HG03108 (cell line): Measurements from ENCODE around the gene TCEAL1.
"Not testable (repeated sequence)": the region's sequence is repeated elsewhere in the genome, so short reads cannot be mapped to it uniquely, and the experiment has no call there.

Source experiments
- ATAC-seq: cut with Tn5 transposase; IDR thresholded peaks from one replicate; pipeline ENCODE4 v1.9.1; 2021; ENCODE audit warnings: moderate library complexity; ENCODE audit not compliant: unreplicated experiment

TCEAL1 gene, protein sequence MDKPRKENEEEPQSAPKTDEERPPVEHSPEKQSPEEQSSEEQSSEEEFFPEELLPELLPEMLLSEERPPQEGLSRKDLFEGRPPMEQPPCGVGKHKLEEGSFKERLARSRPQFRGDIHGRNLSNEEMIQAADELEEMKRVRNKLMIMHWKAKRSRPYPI

DNA sequence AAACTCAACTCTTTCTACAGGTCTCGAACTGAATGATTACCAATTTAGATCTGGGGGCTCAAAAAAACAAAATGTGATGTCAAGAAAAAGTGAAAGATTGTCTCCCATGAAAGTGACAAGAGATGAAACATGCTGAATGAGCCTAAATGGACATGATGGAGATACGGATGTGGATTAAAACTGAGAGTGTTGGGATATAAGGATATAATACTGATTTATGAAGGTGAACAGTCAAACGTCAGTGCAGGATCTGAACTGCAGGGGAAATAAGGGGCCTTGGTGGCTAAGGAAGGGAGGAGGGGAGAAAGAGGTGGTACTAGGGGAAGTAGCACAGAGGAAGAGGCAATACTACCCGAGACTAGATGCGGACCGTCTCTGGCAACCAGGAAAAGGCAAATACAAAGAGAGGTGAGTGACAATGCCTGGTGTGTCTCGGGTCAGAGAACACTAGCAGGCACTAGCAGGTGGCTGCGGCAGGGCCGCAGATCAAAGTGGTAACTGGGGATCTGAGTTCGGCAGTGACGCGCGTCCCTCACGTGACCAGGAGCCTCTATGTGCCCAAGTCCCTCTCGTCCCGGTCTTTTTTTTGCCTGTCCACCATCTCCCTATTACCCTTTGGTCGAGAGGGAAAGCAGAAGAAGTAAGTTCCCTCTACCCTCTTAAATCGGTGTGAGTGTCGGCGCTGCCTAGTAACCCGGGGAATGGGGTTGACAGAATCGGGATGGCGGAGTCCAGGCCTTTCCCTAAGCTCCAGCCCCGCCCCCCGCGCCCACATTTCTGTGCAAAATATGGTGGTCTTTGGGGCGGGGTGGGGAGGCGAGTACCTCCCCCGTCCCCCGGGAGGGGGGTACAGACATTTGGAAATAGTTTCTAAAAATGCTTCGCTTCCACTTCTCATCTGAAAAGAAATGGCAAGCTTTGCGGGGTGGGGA is at the start of gene TCEAL1:
Gene TCEAL1 (plus strand): TSS at position 590 of the 932 bp plus-strand sequence. CDS start 942 bp downstream, outside the sequence.
- ATAC-seq = peak; percentile 60

DNA sequence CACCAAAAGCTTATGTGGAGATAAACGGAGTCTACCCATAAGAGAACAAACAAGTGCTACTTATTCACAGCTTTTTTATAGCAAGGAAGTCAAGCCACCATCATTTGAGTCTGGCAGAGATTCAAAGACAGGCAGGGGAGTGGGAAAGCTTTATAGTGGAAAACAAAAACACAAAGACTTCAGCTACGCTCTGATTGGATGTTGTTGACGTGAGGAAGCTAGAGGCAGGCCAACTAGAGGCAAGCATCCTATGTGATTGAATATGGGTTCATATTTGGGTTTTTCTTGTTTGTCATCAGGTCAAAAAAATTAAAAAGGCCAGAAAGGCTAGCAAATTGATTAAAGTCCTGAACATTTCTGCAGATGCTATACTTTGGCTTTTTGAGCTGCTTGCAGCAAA is 44.2 kb upstream of the TCEAL1 start:
- ATAC-seq = no peak

DNA sequence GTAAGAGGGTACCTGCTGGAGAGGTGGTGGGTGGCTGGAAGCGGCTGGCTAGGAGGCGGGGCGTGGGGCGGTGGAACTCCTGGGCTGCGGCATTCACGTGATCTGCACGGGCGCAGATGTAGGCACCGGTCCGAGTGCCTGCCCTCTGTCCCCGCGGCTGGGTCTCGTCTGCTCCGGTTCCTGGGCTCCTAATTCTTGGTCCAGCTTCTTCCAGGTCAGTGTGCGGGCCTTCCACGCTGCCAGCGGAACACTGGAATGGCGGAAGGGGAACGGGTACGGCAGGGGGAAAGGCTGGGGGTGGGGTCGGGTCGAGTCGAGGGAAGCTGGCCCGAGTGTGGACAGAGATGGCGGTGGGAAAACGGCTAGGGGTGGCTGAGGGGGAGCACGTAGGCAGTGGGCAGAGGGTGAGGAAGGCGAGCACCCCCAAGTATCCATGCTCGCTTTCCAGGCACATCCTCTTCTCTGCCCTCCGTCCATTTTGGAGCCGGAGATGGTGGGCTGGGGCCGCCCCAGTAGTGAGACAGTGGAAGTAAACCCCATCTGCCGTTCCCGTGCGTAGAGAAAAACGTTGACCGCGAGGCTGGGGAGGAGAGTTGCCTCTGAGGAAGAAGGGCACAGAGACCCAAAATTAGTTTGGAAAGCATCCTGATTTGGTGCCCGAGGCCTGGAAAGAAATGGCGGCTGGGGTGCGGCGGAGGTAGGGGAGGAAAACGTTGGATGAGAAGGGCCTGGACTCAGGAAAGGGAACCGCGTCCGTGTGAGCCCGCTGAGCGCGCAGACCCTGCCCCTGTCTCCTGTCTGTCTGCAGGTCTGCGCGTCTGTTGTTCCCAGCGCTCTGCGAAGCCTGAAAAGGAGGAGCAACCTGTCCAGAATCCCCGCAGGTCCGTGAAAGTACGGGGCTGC is 43.1 kb upstream of the TCEAL1 start, which contains the start of gene TCEAL4:
Gene TCEAL4 (plus strand): TSS at position 105 of the 903 bp plus-strand sequence. CDS start 1,161 bp downstream, outside the sequence.
- ATAC-seq = peak; percentile 88

DNA sequence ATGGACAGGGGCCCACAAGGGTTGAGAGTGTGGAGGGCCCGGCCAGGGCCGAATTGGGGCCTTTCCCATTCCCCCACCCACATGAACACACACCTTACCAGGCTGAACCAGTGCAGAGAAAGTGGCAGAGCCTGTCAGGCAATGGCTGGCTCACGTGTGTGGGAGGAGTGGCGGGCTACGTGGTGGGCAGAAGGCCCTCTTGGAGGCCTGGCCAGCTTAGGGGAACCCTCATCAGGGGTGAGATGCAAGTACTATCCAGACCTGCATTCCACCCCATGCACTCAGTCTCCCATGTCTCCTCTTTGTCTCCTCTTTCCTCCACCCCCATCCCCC is 42.5 kb upstream of the TCEAL1 start:
- no peak for ATAC-seq

DNA sequence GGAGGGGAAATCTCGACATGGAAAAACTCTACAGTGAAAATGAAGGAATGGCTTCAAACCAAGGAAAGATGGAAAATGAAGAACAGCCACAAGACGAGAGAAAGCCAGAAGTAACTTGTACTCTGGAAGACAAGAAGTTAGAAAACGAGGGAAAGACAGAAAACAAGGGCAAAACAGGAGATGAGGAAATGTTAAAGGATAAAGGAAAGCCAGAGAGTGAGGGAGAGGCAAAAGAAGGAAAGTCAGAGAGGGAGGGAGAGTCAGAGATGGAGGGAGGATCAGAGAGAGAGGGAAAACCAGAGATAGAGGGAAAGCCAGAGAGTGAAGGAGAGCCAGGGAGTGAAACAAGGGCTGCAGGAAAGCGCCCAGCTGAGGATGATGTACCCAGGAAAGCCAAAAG is 42.1 kb upstream of the TCEAL1 start:
- ATAC-seq = no peak

DNA sequence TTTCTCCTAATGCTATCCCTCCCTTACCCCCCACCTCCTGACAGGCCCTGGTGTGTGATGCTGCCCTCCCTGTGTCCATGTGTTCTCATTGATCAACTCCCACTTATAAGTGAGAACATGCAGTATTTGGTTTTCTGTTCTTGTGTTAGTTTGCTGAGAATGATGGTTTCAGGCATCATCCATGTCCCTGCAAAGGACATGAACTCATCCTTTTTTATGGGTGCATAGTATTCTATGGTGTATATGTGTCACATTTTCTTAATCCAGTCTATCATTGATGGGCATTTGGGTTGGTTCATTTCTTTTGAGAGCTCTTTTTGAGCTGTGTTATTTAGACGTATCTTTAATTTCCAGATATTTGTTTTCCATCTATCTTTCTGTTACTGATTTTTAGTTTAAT is 36.5 kb upstream of the TCEAL1 start:
- not testable (repeated sequence) for ATAC-seq

DNA sequence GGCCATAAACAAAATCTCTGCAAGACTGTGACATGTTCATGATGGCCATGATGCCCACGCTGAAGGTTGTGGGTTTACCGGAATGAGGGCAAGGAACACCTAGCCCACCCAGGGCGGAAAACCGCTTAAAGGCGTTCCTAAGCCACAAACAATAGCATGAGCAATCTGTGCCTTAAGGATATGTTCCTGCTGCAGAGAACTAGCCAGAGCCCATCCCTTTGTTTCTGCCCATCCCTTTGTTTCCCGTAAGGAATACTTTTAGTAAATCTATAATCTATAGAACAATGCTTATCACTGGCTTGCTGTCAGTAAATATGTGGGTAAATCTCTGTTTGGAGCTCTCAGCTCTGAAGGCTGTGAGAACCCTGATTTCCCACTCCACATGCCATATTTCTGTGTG is 33.6 kb upstream of the TCEAL1 start:
- ATAC-seq = not testable (repeated sequence)

DNA sequence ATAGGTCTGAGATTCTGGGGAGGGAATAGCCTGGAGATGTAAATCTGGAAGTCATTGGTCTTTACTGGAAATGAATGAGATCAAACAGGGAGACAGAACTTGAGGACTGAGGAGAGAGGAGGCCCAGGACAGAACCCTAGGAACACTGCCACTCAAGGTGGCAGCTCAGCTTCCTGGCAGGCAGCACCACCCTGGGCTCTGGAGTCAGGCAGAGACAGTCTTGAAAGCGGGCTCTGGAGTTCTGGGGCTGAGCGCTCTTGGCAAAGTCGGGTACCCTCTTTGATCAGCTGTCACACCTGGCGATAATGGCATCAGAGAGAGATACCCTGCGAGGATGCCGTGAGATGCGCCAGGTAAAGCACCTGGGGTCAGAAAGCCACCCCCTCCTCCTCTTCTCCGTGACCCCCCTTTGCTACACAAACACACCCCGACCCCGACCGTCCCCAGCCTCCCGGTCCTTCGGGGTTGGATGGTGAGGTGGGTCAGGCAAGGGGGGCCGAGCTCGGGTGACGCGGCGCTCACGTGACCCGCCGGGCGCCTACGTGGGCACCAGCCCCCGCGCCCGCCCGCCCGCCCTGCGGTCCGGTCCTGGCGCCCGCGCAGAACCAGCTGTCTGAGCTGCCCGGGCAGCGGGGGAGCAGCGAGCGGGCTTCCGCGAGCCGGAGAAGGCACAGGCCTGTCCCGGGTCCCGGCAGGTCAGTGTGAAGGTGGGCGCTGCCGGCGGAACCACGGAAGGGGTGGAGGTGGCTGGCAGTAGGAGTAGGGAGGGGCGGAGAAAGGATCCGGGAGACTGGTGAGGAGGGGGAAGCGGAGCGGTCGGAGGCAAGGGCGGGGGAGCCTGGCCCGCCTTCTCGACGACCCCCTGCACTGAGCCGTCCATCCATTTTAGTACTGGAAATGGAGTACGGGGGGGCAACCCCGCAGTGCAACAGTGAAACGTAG is 21.1 kb upstream of the TCEAL1 start, which contains the start of gene TCEAL3:
Gene TCEAL3 (plus strand): TSS at position 600 of the 942 bp plus-strand sequence. CDS start 1,102 bp downstream, outside the sequence.
- ATAC-seq = peak; percentile 74

DNA sequence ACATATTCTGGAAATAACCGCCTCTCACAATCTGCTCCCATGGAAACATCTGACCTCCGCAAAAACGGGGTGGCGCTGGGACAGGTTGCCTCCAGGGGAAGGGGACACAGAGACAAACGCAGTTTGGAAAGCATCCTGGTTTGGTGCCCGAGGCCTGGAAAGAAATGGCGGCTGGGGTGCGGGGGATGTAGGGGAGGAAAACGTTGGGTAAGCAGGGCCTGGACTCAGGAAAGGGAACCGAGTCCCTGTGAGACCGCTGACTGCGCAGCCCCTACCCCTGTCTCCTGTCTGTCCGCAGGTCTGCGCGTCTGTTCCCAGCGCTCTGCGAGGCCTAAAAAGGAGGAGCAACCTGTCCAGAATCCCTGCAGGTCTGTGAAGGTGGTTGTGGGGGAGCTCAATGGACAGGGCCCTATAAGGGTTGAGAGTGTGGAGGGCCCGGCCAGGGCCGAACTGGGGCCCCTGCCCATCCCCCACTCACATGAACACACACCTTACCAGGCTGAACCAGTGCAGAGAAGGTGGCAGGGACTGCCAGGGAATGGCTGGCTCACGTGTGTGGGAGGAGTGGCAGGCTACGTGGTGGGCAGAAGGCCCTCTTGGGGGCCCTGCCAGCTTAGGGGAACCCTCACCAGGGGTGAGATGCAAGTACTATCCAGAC is 20.3 kb upstream of the TCEAL1 start:
- ATAC-seq = no peak

DNA sequence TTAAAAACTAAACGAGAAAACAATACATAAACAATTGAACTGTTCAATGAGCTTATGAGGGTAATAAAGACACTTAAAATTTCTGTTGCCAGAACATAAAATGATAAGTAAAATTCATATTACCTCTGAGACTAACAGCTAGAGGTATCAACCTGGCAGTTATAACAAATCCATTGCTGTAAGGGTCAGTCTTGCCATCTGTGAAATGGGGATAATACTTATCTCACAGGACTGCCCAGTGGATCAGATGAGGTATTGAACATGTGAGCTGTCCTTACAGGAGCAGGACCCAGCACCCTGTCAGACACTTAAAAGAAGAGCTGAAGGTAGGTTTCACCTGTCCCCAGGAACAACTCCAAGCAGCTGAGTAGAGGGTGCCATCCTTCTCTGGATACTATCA is 18.5 kb upstream of the TCEAL1 start:
- no peak for ATAC-seq

DNA sequence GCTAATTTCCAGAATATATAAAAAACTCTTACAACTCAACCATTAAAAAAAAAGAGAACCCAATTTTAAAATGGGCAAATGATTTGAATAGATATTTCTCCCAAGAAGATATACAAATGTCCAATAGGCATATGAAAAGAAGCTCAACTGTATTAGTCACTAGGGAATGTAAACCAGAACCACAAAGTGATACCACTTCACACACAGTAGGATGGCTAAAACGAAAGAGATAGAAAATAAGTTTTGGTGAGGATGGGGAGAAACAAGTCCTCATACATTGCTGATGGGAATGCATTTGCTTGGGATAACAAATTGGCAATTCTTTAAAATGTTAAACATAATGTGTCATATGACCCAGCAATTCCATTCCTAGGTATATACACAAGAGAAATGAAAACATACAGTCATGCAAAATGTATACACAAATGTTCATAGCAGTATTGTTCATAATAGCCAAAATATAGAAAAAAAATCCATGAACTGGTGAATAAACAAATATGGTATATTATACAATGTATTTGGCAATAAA is 15.3 kb upstream of the TCEAL1 start:
- ATAC-seq = no peak

DNA sequence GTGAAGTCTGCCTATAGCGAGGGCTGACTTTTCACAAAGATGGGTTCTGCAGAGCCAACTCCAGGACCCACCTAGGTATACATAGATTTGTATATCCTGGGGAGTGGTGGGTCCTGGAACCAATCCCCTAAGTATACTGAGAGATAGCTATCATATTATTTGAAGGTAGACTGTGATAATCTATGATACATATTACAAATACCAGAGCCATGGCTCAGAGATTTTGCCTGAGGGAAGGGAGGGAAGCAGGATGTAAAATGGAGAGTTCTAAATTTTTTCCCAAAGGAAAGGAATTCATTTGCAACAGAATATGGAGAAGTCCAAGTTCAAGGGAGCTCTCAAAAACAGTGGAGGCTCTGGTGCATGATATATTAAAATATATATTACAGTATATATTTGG is 13.8 kb upstream of the TCEAL1 start:
- no peak for ATAC-seq

DNA sequence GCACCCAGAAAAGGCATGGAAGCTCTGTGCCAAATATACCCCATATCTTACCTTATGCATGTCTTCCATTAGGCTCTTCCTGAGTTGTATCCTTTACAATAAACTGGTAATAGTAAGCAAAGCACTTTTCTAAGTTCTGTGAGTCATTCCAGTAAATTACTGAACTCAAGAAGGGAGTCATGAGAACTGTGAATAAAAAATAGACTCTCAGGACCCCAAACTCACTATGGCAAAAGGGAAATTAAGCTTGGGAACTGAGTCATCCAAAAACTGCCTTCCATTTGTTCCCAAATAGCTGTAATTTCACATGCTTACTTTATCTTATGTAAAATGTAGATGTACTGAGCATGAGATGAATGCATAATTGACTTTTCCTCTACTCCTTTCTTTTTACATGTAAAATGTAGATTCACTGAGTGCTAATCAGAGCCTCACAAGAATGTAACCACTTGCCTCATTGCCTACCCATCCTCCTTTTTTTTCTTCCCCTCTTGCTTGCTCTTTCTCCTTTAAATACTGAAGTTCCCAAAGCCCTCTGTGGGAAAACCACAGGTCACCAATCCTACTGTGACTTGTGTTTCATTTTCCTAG is 12.9 kb upstream of the TCEAL1 start:
- ATAC-seq = no peak

DNA sequence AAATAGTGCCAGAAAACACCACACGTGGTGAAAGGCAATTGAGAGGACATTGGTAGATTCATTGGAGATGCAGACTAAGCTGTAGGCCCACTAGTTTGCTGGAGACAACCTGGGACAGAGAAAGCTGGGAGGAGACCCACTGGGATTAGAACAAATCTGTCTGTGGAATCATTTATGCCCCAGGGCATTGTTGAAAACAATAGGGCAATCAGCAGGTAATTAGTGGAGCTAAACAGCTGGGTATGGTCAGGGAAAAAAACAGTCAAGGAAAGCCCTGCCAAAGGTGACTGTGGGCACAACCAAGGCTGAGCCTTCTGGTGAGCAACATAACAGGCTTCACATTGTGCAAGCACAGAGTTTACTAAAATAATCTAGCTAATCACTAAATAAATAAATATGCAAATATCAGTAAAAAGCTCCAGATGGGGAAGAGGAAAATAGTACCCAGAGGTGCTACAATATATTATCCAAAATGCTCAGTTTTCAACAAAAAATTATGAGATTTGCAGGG is 12.0 kb upstream of the TCEAL1 start:
- ATAC-seq = no peak

DNA sequence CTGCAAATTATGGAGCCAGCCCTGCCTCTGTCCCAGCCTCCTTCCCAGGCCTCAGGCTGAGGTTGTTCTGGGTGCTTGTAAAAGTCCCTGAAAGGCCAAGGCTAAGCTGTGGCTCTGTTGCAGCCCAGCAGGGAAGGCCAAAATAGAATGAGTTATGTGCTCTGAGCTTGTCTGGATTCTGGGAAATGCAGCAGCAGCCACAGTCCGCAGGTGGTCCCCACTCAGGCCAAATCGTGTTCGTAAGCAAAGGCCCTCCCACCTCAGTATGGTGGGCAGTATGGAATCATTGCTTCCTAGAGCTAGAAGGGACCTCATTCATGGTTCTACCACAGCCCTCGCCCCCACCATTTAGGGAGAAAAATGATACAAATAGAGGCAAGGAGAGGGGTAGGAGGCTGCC is 4.7 kb upstream of the TCEAL1 start:
- no peak for ATAC-seq

DNA sequence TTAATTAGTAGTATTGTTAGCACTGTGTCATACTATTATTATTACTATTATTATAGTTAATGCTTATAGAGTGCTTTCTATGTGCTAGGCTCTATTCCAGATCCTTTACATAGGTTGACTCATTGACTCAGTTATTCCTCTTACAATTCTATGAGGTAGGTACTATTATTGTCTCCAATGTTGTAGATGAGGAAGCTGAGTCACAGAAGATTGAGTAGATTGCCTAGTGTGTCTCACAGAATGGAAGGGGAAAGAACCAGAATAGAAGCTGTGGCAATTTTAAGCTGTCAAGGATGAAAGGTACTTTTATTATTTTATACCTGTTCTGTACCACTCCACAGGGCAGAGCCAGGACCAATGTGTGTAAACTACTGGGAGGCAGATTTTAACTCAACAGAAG is 1.9 kb upstream of the TCEAL1 start:
- no peak for ATAC-seq

DNA sequence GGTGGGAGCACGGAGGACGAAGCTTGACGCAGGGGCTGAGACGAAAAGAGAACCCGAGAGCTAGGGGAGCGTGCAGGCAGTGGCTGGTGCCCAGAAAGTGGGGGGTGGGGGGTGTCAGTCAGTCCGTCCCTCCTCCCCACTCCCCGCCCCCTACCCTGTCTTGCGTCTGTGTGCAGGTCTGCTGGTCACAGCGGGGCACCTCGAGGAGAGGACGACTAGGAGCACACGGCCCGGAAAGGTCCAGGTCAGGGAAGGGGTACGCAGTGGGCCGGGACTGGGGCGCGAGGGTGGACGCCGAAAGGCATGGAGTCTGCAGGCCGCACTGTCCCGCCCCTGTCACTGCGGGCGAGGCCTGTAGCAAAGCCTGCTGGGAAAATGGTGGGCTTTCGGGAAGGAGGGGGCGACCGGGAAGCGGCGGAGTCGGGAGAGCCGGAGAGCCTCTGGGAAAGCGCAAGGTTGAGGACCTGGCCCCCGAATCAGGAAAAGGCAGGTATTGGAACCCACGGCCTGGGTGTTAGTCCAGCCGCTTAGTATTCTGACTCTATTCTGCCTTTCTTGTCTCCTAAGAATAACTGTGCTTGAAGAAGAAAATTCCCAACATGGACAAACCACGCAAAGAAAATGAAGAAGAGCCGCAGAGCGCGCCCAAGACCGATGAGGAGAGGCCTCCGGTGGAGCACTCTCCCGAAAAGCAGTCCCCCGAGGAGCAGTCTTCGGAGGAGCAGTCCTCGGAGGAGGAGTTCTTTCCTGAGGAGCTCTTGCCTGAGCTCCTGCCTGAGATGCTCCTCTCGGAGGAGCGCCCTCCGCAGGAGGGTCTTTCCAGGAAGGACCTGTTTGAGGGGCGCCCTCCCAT is 769 bp downstream of the TCEAL1 start:
- no peak for ATAC-seq

DNA sequence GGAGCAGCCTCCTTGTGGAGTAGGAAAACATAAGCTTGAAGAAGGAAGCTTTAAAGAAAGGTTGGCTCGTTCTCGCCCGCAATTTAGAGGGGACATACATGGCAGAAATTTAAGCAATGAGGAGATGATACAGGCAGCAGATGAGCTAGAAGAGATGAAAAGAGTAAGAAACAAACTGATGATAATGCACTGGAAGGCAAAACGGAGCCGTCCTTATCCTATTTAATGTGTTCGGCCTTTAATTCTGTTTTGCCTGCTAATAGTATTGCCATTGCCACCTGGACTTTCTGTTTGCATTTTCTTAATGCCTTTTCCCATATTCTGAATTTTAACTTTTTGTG is 1.4 kb downstream of the TCEAL1 start:
- no peak for ATAC-seq
